ENCODE results near the gene ERC1.

The ERC1 gene

GRCh38 chr12:1305063-1305434 is 314.0 kb downstream of the ERC1 start:
- DNase-seq = no peak
- Histone ChIP-seq H3K36me3 (replicated peaks; ENCODE audit: insufficient read depth, low read length) (no peaks in the 10 kb centered on the region), H3K9ac (ENCODE audit: low read length) (no peak overlapping the region), H3K27ac (ENCODE audit: low read length) (no peak overlapping the region), H3K4me1 (ENCODE audit: low read length) (no peaks in the 10 kb centered on the region), H3K4me2 (ENCODE audit: low read depth, low read length) (no peak overlapping the region), H2AFZ (ENCODE audit: low read length) (no peak overlapping the region), H3K4me3 (ENCODE audit: low read length) (no peak overlapping the region), H4K20me1 (ENCODE audit: insufficient read depth, low read length) (no peaks in the 10 kb centered on the region), H3F3A (ENCODE audit: insufficient read depth, low read length) (no peaks in the 10 kb centered on the region), H3K9me3 (replicated peaks; ENCODE audit: insufficient read depth, low read length) (no peaks in the 10 kb centered on the region), H3K9me2 (replicated peaks; ENCODE audit: insufficient read depth, low read length) (no peaks in the 10 kb centered on the region), H3K79me2 (ENCODE audit: low read length) (no peaks in the 10 kb centered on the region), H3K27me3 (replicated peaks; ENCODE audit: insufficient read depth, low read length) (no peaks in the 10 kb centered on the region)
- TF ChIP-seq EZH2phosphoT487 (IDR thresholded peaks at IDR 0.05; ENCODE audit: low read length) = no peak
- TF ChIP-seq, protein P1, sequence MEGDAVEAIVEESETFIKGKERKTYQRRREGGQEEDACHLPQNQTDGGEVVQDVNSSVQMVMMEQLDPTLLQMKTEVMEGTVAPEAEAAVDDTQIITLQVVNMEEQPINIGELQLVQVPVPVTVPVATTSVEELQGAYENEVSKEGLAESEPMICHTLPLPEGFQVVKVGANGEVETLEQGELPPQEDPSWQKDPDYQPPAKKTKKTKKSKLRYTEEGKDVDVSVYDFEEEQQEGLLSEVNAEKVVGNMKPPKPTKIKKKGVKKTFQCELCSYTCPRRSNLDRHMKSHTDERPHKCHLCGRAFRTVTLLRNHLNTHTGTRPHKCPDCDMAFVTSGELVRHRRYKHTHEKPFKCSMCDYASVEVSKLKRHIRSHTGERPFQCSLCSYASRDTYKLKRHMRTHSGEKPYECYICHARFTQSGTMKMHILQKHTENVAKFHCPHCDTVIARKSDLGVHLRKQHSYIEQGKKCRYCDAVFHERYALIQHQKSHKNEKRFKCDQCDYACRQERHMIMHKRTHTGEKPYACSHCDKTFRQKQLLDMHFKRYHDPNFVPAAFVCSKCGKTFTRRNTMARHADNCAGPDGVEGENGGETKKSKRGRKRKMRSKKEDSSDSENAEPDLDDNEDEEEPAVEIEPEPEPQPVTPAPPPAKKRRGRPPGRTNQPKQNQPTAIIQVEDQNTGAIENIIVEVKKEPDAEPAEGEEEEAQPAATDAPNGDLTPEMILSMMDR (IDR thresholded peaks at IDR 0.05; ENCODE audit: low read length) = no peak
- no peak for TF ChIP-seq EZH2 (optimal IDR thresholded peaks at IDR 0.05; ENCODE audit: low read depth, low read length)

DNA sequence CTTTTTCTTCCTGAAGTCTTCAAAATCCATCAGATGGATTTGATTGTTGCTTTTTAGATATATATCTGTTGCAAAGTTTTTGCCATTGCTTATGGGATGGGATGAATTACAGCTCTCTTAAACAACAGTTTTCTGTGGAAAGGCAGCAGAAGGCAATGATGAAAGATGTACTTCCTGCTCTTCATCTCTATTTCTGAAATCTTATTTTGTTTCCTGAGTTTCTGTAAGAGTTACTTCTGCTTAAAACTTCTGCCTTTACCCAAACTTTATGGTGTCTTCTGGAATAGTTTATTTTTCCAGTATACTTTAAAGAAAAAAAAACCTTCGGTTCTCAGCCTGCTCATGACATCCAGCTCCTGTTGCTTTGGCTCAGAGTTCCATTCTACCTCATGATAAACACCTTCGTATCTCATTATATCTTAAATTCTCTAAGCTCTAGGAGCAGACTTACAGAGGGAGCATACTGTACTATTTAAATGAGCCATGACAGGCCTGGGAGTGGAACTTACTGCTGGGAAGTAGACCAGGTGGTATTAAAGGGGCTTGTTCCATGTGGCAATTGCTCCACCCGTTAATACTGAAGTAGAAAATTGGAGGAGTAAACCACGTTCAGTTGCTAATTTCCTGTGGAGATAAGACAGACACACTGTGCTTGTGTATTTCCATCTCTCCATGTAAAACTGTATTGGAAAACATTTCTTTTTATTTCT is 314.9 kb downstream of the ERC1 start:
- Histone ChIP-seq H3K9me3 (replicated peaks; ENCODE audit: insufficient read depth, low read length) (no peaks in the 10 kb centered on the region), H3F3A (ENCODE audit: insufficient read depth, low read length) (no peaks in the 10 kb centered on the region), H3K9ac (ENCODE audit: low read length) (no peak overlapping the region), H3K9me2 (replicated peaks; ENCODE audit: insufficient read depth, low read length) (no peaks in the 10 kb centered on the region), H3K4me2 (ENCODE audit: low read depth, low read length) (no peak overlapping the region), H3K36me3 (replicated peaks; ENCODE audit: insufficient read depth, low read length) (no peaks in the 10 kb centered on the region), H4K20me1 (ENCODE audit: insufficient read depth, low read length) (no peaks in the 10 kb centered on the region), H2AFZ (ENCODE audit: low read length) (no peak overlapping the region), H3K27me3 (replicated peaks; ENCODE audit: insufficient read depth, low read length) (no peaks in the 10 kb centered on the region), H3K79me2 (ENCODE audit: low read length) (no peaks in the 10 kb centered on the region), H3K4me3 (ENCODE audit: low read length) (no peak overlapping the region), H3K27ac (ENCODE audit: low read length) (no peak overlapping the region), H3K4me1 (ENCODE audit: low read length) (no peaks in the 10 kb centered on the region)
- DNase-seq = no peak
- TF ChIP-seq EZH2phosphoT487 (IDR thresholded peaks at IDR 0.05; ENCODE audit: low read length) (no peak), EZH2 (optimal IDR thresholded peaks at IDR 0.05; ENCODE audit: low read depth, low read length) (no peak)
- TF ChIP-seq, protein P1 (IDR thresholded peaks at IDR 0.05; ENCODE audit: low read length) = no peak

- no peaks in the 10 kb centered on the region for H3F3A ChIP-seq (ENCODE audit: insufficient read depth, low read length)
- H3K4me2 ChIP-seq (ENCODE audit: low read depth, low read length) = no peak overlapping the region
- no peaks in the 10 kb centered on the region for H4K20me1 ChIP-seq (ENCODE audit: insufficient read depth, low read length)
- no peak for DNase-seq
- no peaks in the 10 kb centered on the region for H3K9me2 ChIP-seq (replicated peaks; ENCODE audit: insufficient read depth, low read length)
- H3K27ac ChIP-seq (ENCODE audit: low read length) = no peak overlapping the region
- H3K27me3 ChIP-seq (replicated peaks; ENCODE audit: insufficient read depth, low read length) = no peaks in the 10 kb centered on the region
- H3K79me2 ChIP-seq (ENCODE audit: low read length) = no peaks in the 10 kb centered on the region
- TF ChIP-seq EZH2phosphoT487 (IDR thresholded peaks at IDR 0.05; ENCODE audit: low read length) (no peak), EZH2 (optimal IDR thresholded peaks at IDR 0.05; ENCODE audit: low read depth, low read length) (no peak)
- TF ChIP-seq, protein P1 (IDR thresholded peaks at IDR 0.05; ENCODE audit: low read length) = no peak
- H3K9me3 ChIP-seq (replicated peaks; ENCODE audit: insufficient read depth, low read length) = no peaks in the 10 kb centered on the region
- H3K4me3 ChIP-seq (ENCODE audit: low read length) = no peak overlapping the region
- H3K4me1 ChIP-seq (ENCODE audit: low read length) = no peaks in the 10 kb centered on the region
- H3K36me3 ChIP-seq (replicated peaks; ENCODE audit: insufficient read depth, low read length) = no peaks in the 10 kb centered on the region
- H2AFZ ChIP-seq (ENCODE audit: low read length) = no peak overlapping the region
- no peak overlapping the region for H3K9ac ChIP-seq (ENCODE audit: low read length)
Measured at GRCh38 chr12:1306817-1307216, 315.8 kb downstream of the ERC1 start.

Data from MM.1S (cell line).